K562 (cell line): ENCODE measurements around the gene ABHD12. TPM values are rescaled to one million over a fixed set of nuclear protein-coding genes. Genes with fewer than 3 reads are reported as not detected.

Experiments used
- ATAC-seq: fragments of 200-7000 bp; cut with Tn5 transposase; 3 replicates; pipeline ENCODE4 v1.9.1; 2020; ENCODE audit warnings: moderate library complexity
- BruUV-seq: library from RNA; stranded (reverse); fragments of 400-500 nt; replicated peaks from 2 replicates; lab custom pipeline; 2021; lab: Mats Ljungman, UMichigan
- CTCF ChIA-PET: fragments of 300-600 bp; formaldehyde crosslinking; extraction: SDS; loops from one replicate; lab custom pipeline; 2021; ENCODE audit warnings: low intra/inter-chr PET ratio; lab: Yijun Ruan, JAX
- POLR2A ChIA-PET: fragments of 300-600, 350-650 bp; sonication (Branson Sonifier 250); formaldehyde crosslinking; extraction: SDS; loops from one replicate; lab custom pipeline; 2021; ENCODE audit warnings: antibody characterized with exemption, inconsistent platforms; lab: Yijun Ruan, JAX
- DNase-seq, 4 experiments: peaks; one replicate each; pipeline versions ENCODE4 v3.0.0 to v3.0.0-alpha.2; 2011 to 2018; ENCODE audit warnings: low spot score in 3 of 4, mixed read lengths in 3 of 4; ENCODE audit errors: extremely low read depth in 1 of 4
- FAIRE-seq: peaks from 2 replicates; lab custom pipeline; 2011; peaks lifted over from hg19 to GRCh38; lab: Jason Lieb, UNC
- H2AFZ ChIP-seq: 2 replicates; pipeline ENCODE4 v1.6.0; 2011; ENCODE audit warnings: low read depth, low read length, control low read depth, inconsistent platforms
- H3K27ac ChIP-seq: fragments of 200-600 bp; 3 replicates; pipeline ENCODE4 v1.8.0; 2011; ENCODE audit warnings: low read depth, mild to moderate bottlenecking, control low read depth, inconsistent platforms, low read length, moderate library complexity, mixed read lengths; ENCODE audit errors: extremely low read depth
- H3K27me3 ChIP-seq, 2 experiments: fragments of 300-600 bp in 1 of 2; 2 replicates in 1 of 2; 3 replicates in 1 of 2; pipeline versions ENCODE4 v1.6.0 to v1.8.0; 2011; ENCODE audit warnings: inconsistent platforms in 2 of 2, low read length in 2 of 2, mild to moderate bottlenecking in 1 of 2, mixed read lengths in 1 of 2, moderate library complexity in 1 of 2; ENCODE audit not compliant: control insufficient read depth in 2 of 2, insufficient read depth in 2 of 2
- H3K36me3 ChIP-seq: fragments of 300-600 bp; 3 replicates; pipeline ENCODE4 v1.8.0; 2011; ENCODE audit warnings: mild to moderate bottlenecking, low read length, inconsistent platforms; ENCODE audit not compliant: control insufficient read depth, insufficient read depth
- H3K4me1 ChIP-seq, 2 experiments: fragments of 200-600 bp in 1 of 2; replicated peaks in 1 of 2; 2 replicates in 1 of 2; 3 replicates in 1 of 2; pipeline versions ENCODE4 v1.5.1 to v1.8.0; 2011; ENCODE audit warnings: inconsistent platforms in 2 of 2, low read length in 2 of 2, mild to moderate bottlenecking in 1 of 2, mixed read lengths in 1 of 2, moderate library complexity in 1 of 2; ENCODE audit not compliant: control insufficient read depth in 2 of 2, insufficient read depth in 2 of 2
- H3K4me2 ChIP-seq: 2 replicates; pipeline ENCODE4 v1.6.1; 2011; ENCODE audit warnings: low read length, control low read depth, inconsistent platforms, mixed read lengths; ENCODE audit not compliant: insufficient read depth
- H3K4me3 ChIP-seq: fragments of 200-600 bp; sonication (generic), shearing (Covaris generic); 2 replicates; pipeline ENCODE4 v1.5.1; 2016; ENCODE audit warnings: control low read depth, inconsistent platforms
- H3K79me2 ChIP-seq: fragments of 200-600 bp; 3 replicates; pipeline ENCODE4 v1.8.0; 2011; ENCODE audit warnings: low read length, inconsistent platforms; ENCODE audit not compliant: control insufficient read depth, insufficient read depth
- H3K9ac ChIP-seq, 2 experiments: 2 replicates each; pipeline versions ENCODE4 v1.6.0 to v1.6.1; 2011; ENCODE audit warnings: low read depth in 2 of 2, low read length in 2 of 2, control low read depth in 1 of 2, inconsistent platforms in 1 of 2, mild to moderate bottlenecking in 1 of 2, mixed read lengths in 1 of 2; ENCODE audit not compliant: insufficient read depth in 1 of 2
- H3K9me1 ChIP-seq: one replicate; pipeline ENCODE4 v1.6.0; 2011; ENCODE audit warnings: inconsistent platforms, mild to moderate bottlenecking, low read length, moderate library complexity; ENCODE audit not compliant: control insufficient read depth, insufficient read depth
- H3K9me3 ChIP-seq: replicated peaks from 2 replicates; pipeline ENCODE4 v1.5.1; 2011; ENCODE audit warnings: low read depth, low read length, inconsistent platforms; ENCODE audit not compliant: control insufficient read depth, insufficient read depth
- H4K20me1 ChIP-seq: replicated peaks from 2 replicates; pipeline ENCODE4 v1.6.1; 2011; ENCODE audit warnings: low read length, inconsistent platforms, mixed read lengths; ENCODE audit not compliant: control insufficient read depth, insufficient read depth
- CHD4 ChIP-seq: fragments of 200-600 bp; sonication (generic); IDR thresholded peaks from 3 replicates; pipeline ENCODE4 v1.6.1; 2012; ENCODE audit warnings: low read depth, mild to moderate bottlenecking, mixed read lengths, low read length, inconsistent platforms; ENCODE audit not compliant: insufficient read depth, insufficient replicate concordance, poor library complexity, severe bottlenecking
- COPS2 ChIP-seq: fragments of 450-650 bp; conservative IDR thresholded peaks from 2 replicates; pipeline ENCODE4 v1.6.1; 2016; ENCODE audit warnings: mild to moderate bottlenecking, moderate library complexity
- DNMT1 ChIP-seq: fragments of 450-650 bp; IDR thresholded peaks from 2 replicates; pipeline ENCODE4 v1.6.1; 2016; ENCODE audit warnings: antibody characterized with exemption, mild to moderate bottlenecking
- FUS ChIP-seq: fragments of 200-400 bp; formaldehyde crosslinking; optimal IDR thresholded peaks from 2 replicates; pipeline ENCODE3; 2017; ENCODE audit warnings: low read depth, low read length
- KAT7 ChIP-seq: sonication (generic); formaldehyde crosslinking; IDR thresholded peaks from 2 replicates; pipeline ENCODE4 v1.8.0; 2022; ENCODE audit warnings: missing genetic modification reagents, mild to moderate bottlenecking, borderline replicate concordance
- KLF16 ChIP-seq: IDR thresholded peaks from 2 replicates; pipeline ENCODE4 v1.6.1; 2016; ENCODE audit warnings: antibody characterized with exemption
- MAFK ChIP-seq: IDR thresholded peaks from 2 replicates; pipeline ENCODE4 v1.6.1; 2011; ENCODE audit warnings: low read length, improper control_type of control experiment
- MCM5 ChIP-seq: fragments of 450-650 bp; IDR thresholded peaks from 2 replicates; pipeline ENCODE4 v1.6.1; 2016; ENCODE audit warnings: low read depth
- NR3C1 ChIP-seq: sonication (generic); formaldehyde crosslinking; IDR thresholded peaks from 2 replicates; pipeline ENCODE4 v1.8.1; 2022; ENCODE audit warnings: missing genetic modification reagents
- POLR2A ChIP-seq: fragments of 450-650 bp; conservative IDR thresholded peaks from 2 replicates; pipeline ENCODE4 v1.6.1; 2016
- RCOR1 ChIP-seq, 2 experiments: IDR thresholded peaks; 2 replicates each; pipeline ENCODE4 v1.6.1; 2012; ENCODE audit warnings: low read depth in 2 of 2, low read length in 2 of 2, borderline replicate concordance in 1 of 2, improper control_type of control experiment in 1 of 2
- TRIM24 ChIP-seq, 2 experiments: fragments of 450-650 bp; IDR thresholded peaks; 2 replicates each; pipeline ENCODE4 v1.6.1; 2016
- ZNF23 ChIP-seq: fragments of 250-450 bp; sonication (Bioruptor Pico); IDR thresholded peaks from 2 replicates; pipeline ENCODE4 v1.4.0; 2020; ENCODE audit warnings: mild to moderate bottlenecking
- ZNF347 ChIP-seq: fragments of 450-650 bp; formaldehyde crosslinking; IDR thresholded peaks from 2 replicates; pipeline ENCODE4 v1.4.0; 2020; ENCODE audit warnings: low read depth, mild to moderate bottlenecking, moderate library complexity
- WGBS: fragments of 100-300 bp; shearing (Covaris generic); methylation state at CpG from one replicate; pipeline ENCODE4 v1.1.6; 2016; ENCODE audit warnings: low coverage, mixed read lengths; ENCODE audit not compliant: insufficient coverage; ENCODE audit errors: missing lambda C conversion rate; 5-methylcytosine and 5-hydroxymethylcytosine counted together
- in situ Hi-C: fragments of 300-500 bp; cut with MboI; formaldehyde crosslinking; loops from 4 replicates; pipeline ENCODE4 v1.15.0; 2018; ENCODE audit warnings: inconsistent platforms, mixed read lengths
- intact Hi-C: fragments of 100-400 bp; cut with micrococcal nuclease; formaldehyde crosslinking; loops from 2 replicates; pipeline ENCODE4 v1.14.2; 2022
- polyA plus RNA-seq, 8 experiments: library from polyadenylated mRNA; depleted of rRNA in 4 of 8; stranded (reverse) in 5 of 8; unstranded in 3 of 8; fragments of >200 nt; fragmentation: Nextera tagmentation in 2 of 8; fragmentation: Illumina TruSeq in 1 of 8; extraction: Ambion mirVana in 2 of 8; extraction: Trizol in 1 of 8; gene quantifications; 2 replicates each; pipeline versions ENCODE4 v1.2.1 to v1.2.3, GENCODE V29; 2011 to 2014; ENCODE audit warnings: inconsistent platforms in 1 of 8, missing spikeins in 1 of 8
- total RNA-seq, 7 experiments: library from RNA; depleted of rRNA in 6 of 7; stranded (reverse); fragments of >200 nt in 6 of 7; fragmentation: Illumina TruSeq in 2 of 7; extraction: Trizol in 2 of 7; gene quantifications; 2 replicates each; pipeline versions ENCODE4 v1.2.1 to v1.2.3, GENCODE V29; 2011 to 2021; ENCODE audit warnings: low replicate concordance in 1 of 7
- TF ChIP-seq, protein P1 (sequence below): fragments of 450-650 bp; formaldehyde crosslinking; IDR thresholded peaks from 2 replicates; pipeline ENCODE4 v1.4.0; 2022; ENCODE audit warnings: mild to moderate bottlenecking, moderate library complexity
- TF ChIP-seq, protein P2 (sequence below): fragments of 250-450 bp; sonication (Bioruptor Pico); IDR thresholded peaks from 2 replicates; pipeline ENCODE4 v1.8.0; 2021; ENCODE audit warnings: moderate library complexity, mild to moderate bottlenecking, inconsistent platforms
- TF ChIP-seq, protein P3 (sequence below): IDR thresholded peaks from 2 replicates; pipeline ENCODE4 v1.6.1; 2011; ENCODE audit not compliant: insufficient read length; ENCODE audit errors: extremely low read depth
- TF ChIP-seq, protein P4 (sequence below): fragments of 450-650 bp; conservative IDR thresholded peaks from 2 replicates; pipeline ENCODE4 v1.6.1; 2016; ENCODE audit warnings: missing genetic modification characterization, low read depth, mild to moderate bottlenecking, control low read depth, missing compliant biosample characterization
- TF ChIP-seq, protein P5 (sequence below): fragments of 450-650 bp; IDR thresholded peaks from 2 replicates; pipeline ENCODE4 v1.6.1; 2017; ENCODE audit warnings: mild to moderate bottlenecking, moderate library complexity

Gene ABHD12
- total and polyA plus RNA-seq, 9 of the 15 experiments (the other 6 are each of a cell fraction or from before 2014, with no cell fraction given) = 0.65 to 15.6 (median 9.1) TPM

DNA sequence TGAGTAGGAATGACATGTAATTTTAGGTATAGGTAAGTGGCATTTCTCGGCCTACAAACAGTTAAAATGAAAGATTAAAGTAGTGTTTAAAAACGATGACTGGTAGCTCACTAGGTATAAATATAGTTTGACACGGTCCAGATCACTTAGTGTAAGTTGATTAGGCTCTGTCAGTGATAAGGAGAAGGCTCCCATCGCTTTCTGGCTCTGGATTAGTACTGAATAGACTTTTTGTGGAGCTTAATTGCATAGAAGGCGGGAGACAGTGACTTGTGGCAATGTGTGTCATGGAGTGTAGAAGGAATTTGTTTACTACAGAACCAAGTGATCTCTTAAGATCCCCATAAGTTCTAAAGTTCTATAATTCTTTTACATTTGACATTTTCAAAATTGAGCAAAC lies 136.1 kb downstream of the ABHD12 start:
- Histone ChIP-seq H3K9me3 (no peaks in the 10 kb centered on the region), H4K20me1 (no peaks in the 10 kb centered on the region), H3K27ac (no peak overlapping the region), H3K9ac (no peak overlapping the region), H3K9me1 (no peaks in the 10 kb centered on the region), H3K79me2 (peaks cover 14% of the 10 kb centered on the region), H3K4me1 (peaks cover 6 to 10% of the 10 kb centered on the region in 2 experiments; a peak in 4 of 5 replicates), H3K4me2 (no peak overlapping the region), H2AFZ (no peak overlapping the region), H3K27me3 (no peaks in the 10 kb centered on the region), H3K4me3 (no peak overlapping the region), H3K36me3 (peaks cover 7% of the 10 kb centered on the region; the same call in 1 of the 3 replicates)
- in situ Hi-C loops = no loop called here
- no TSS peak for BruUV-seq
- TF ChIP-seq CHD4 (no peak), ZNF23 (CRISPR knock-in tag) (no peak), RCOR1 (IDR thresholded peaks at IDR 0.05; ENCODE audit: borderline replicate concordance in 1 of 2, low read depth in 2 of 2, low read length in 2 of 2) (no peak), MAFK (no peak), ZNF347 (no peak), COPS2 (no peak), KLF16 (no peak), POLR2A (no peak), DNMT1 (no peak), TRIM24 (IDR thresholded peaks at IDR 0.05) (no peak), MCM5 (no peak), NR3C1 (CRISPR knock-in tag) (no peak), KAT7 (no peak), FUS (no peak)
- TF ChIP-seq, protein P1, sequence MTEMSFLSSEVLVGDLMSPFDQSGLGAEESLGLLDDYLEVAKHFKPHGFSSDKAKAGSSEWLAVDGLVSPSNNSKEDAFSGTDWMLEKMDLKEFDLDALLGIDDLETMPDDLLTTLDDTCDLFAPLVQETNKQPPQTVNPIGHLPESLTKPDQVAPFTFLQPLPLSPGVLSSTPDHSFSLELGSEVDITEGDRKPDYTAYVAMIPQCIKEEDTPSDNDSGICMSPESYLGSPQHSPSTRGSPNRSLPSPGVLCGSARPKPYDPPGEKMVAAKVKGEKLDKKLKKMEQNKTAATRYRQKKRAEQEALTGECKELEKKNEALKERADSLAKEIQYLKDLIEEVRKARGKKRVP (CRISPR knock-in tag) = no peak
- TF ChIP-seq, protein P2, sequence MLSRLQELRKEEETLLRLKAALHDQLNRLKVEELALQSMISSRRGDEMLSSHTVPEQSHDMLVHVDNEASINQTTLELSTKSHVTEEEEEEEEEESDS (CRISPR knock-in tag) = no peak
- TF ChIP-seq, protein P3, sequence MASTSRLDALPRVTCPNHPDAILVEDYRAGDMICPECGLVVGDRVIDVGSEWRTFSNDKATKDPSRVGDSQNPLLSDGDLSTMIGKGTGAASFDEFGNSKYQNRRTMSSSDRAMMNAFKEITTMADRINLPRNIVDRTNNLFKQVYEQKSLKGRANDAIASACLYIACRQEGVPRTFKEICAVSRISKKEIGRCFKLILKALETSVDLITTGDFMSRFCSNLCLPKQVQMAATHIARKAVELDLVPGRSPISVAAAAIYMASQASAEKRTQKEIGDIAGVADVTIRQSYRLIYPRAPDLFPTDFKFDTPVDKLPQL = no peak
- TF ChIP-seq, protein P4, sequence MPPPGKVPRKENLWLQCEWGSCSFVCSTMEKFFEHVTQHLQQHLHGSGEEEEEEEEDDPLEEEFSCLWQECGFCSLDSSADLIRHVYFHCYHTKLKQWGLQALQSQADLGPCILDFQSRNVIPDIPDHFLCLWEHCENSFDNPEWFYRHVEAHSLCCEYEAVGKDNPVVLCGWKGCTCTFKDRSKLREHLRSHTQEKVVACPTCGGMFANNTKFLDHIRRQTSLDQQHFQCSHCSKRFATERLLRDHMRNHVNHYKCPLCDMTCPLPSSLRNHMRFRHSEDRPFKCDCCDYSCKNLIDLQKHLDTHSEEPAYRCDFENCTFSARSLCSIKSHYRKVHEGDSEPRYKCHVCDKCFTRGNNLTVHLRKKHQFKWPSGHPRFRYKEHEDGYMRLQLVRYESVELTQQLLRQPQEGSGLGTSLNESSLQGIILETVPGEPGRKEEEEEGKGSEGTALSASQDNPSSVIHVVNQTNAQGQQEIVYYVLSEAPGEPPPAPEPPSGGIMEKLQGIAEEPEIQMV (tag) = no peak
- TF ChIP-seq, protein P5, sequence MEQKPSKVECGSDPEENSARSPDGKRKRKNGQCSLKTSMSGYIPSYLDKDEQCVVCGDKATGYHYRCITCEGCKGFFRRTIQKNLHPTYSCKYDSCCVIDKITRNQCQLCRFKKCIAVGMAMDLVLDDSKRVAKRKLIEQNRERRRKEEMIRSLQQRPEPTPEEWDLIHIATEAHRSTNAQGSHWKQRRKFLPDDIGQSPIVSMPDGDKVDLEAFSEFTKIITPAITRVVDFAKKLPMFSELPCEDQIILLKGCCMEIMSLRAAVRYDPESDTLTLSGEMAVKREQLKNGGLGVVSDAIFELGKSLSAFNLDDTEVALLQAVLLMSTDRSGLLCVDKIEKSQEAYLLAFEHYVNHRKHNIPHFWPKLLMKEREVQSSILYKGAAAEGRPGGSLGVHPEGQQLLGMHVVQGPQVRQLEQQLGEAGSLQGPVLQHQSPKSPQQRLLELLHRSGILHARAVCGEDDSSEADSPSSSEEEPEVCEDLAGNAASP = no peak
- intact Hi-C loops = no loop called here
- 50% methylated on average over 5 of the region's 5 CpGs for WGBS
- ChIA-PET CTCF (no interaction called here), POLR2A (interaction anchor here (1.0 kb wide), 1 partner anchor 20 kb away, joined by 3 read pairs; no protein-coding TSS in a partner anchor)
- FAIRE-seq = no peak
- DNase-seq = no peak
- ATAC-seq = no peak
